Measurements from ENCODE around the gene PURB.
"Not testable (repeated sequence)": the region's sequence is repeated elsewhere in the genome, so short reads cannot be mapped to it uniquely, and the experiment has no call there.

DNA sequence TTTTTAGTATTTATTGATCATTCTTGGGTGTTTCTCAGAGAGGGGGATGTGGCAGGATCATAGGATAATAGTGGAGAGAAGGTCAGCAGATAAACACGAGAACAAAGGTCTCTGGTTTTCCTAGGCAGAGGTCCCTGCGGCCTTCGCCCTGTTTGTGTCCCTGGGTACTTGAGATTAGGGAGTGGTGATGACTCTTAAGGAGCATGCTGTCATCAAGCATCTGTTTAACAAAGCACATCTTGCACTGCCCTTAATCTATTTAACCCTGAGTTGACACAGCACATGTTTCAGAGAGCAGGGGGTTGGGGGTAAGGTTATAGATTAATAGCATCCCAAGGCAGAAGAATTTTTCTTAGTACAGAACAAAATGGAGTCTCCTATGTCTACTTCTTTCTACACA is 15.0 kb downstream of the PURB start:
- not testable (repeated sequence) for TF ChIP-seq POLR2A, EP300 (IDR thresholded peaks at IDR 0.05)

Data from sigmoid colon (tissue), 4 donors.